ENCODE results near the gene DUSP28. TPM values are rescaled to one million over a fixed set of nuclear protein-coding genes. Genes with fewer than 3 reads are reported as not detected.

Gene DUSP28
- total RNA-seq, 1 donor from 2014 or later = 1.5 TPM

DNA sequence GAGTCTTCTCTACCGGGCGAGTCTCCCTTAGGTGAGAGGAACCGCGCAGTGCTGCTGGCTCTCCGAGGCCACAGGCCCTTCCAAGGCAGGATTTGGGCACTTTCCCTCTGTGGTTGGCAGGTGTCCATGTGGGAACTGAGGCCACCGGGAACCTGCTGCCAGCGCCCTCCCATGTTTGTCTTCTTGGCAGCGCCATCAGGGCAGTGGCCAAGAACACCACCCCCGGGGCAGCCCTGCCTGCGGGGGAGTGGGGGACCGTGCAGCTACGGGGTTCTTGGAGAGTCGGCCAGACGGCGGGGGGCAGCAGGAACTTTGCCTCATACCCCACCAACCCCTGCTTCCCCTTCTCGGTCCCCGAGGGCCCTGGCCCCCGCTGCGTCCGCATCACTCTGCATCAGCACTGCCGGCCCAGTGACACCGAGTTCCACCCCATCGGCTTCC is 36.4 kb downstream of the DUSP28 start:
- Mint-ChIP-seq H3K9me3 (ENCODE audit: unreplicated experiment) (no peaks in the 10 kb centered on the region), H3K4me3 (ENCODE audit: unreplicated experiment) (no peak overlapping the region)
- TF ChIP-seq, protein P1, sequence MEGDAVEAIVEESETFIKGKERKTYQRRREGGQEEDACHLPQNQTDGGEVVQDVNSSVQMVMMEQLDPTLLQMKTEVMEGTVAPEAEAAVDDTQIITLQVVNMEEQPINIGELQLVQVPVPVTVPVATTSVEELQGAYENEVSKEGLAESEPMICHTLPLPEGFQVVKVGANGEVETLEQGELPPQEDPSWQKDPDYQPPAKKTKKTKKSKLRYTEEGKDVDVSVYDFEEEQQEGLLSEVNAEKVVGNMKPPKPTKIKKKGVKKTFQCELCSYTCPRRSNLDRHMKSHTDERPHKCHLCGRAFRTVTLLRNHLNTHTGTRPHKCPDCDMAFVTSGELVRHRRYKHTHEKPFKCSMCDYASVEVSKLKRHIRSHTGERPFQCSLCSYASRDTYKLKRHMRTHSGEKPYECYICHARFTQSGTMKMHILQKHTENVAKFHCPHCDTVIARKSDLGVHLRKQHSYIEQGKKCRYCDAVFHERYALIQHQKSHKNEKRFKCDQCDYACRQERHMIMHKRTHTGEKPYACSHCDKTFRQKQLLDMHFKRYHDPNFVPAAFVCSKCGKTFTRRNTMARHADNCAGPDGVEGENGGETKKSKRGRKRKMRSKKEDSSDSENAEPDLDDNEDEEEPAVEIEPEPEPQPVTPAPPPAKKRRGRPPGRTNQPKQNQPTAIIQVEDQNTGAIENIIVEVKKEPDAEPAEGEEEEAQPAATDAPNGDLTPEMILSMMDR (IDR thresholded peaks at IDR 0.05; ENCODE audit: unreplicated experiment) = no peak

DNA sequence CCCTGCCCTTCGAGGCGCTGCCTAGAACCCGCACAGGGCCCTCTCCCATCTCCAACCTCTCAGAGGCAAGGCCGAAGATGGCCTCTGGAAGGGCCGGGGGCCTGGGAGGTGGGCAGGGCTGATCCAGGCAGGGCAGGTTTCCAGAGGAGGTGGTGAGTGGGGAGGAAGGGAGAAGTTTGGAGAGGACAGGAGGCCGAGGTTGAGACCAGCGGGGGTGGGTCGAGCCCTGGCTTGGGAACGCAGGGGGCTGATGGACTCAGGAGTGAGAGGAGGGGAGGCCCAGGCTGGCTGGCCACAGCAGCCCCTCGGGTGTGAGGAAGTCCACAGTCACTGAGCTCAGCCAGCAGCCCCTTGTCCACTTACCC is 36.9 kb downstream of the DUSP28 start:
- H3K4me1 Mint-ChIP-seq (ENCODE audit: unreplicated experiment) = no peaks in the 10 kb centered on the region
- TF ChIP-seq, protein P1 (IDR thresholded peaks at IDR 0.05; ENCODE audit: unreplicated experiment) = no peak
- no peak for DNase-seq (ENCODE audit: low spot score)
- H3K4me3 Mint-ChIP-seq (ENCODE audit: unreplicated experiment) = no peak overlapping the region
- peaks cover 1% of the 10 kb centered on the region for H3K27me3 Mint-ChIP-seq (ENCODE audit: unreplicated experiment)
- H3K36me3 Mint-ChIP-seq (ENCODE audit: low read depth, unreplicated experiment) = peaks cover 4% of the 10 kb centered on the region
- H3K27ac Mint-ChIP-seq (ENCODE audit: unreplicated experiment) = no peak overlapping the region
- H3K9me3 Mint-ChIP-seq (ENCODE audit: unreplicated experiment) = no peaks in the 10 kb centered on the region

More for the DNA sequence above, 36.4 kb downstream of the DUSP28 start:
- Mint-ChIP-seq H3K27me3 (ENCODE audit: unreplicated experiment) (peaks cover 1% of the 10 kb centered on the region), H3K27ac (ENCODE audit: unreplicated experiment) (no peak overlapping the region), H3K36me3 (ENCODE audit: low read depth, unreplicated experiment) (peaks cover 6% of the 10 kb centered on the region), H3K4me1 (ENCODE audit: unreplicated experiment) (no peaks in the 10 kb centered on the region)
- no peak for DNase-seq (ENCODE audit: low spot score)

DNA sequence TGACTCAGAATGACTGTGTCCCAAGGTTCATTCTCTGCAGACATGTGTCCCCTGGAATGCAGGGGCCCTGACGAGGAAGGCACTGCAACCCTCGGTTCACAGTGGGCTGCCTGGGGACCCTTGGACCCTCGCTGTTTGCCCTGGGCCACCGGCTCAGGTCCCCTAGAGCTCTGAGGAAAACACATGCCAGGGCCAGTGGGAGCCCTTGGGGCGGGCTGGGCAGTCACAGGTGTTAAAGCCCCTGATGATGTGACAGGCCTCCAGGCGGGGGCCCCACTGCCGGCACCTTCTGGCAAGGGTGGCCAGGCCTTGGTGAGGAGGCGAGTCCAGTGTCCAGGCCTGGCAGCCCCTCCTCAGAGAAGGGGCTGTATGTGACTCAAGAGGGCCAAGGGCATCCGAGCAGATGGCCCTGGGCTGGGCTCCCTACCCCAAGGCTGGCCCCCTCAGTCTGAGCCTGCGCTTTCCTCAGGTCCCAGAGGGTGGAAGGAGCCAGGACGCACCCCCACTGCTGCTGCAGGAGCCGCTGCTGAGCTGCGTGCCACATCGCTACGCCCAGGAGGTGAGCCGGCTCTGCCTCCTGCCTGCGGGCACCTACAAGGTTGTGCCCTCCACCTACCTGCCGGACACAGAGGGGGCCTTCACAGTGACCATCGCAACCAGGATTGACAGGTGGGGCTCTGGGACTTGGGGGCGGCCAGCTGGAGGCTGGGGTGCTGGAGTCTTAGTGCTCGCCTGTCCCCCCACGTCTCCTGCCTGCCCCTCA is 37.4 kb downstream of the DUSP28 start:
- TF ChIP-seq, protein P1 (IDR thresholded peaks at IDR 0.05; ENCODE audit: unreplicated experiment) = no peak
- Mint-ChIP-seq H3K9me3 (ENCODE audit: unreplicated experiment) (no peaks in the 10 kb centered on the region), H3K27ac (ENCODE audit: unreplicated experiment) (no peak overlapping the region), H3K4me1 (ENCODE audit: unreplicated experiment) (no peaks in the 10 kb centered on the region), H3K36me3 (ENCODE audit: low read depth, unreplicated experiment) (peaks cover 2% of the 10 kb centered on the region), H3K4me3 (ENCODE audit: unreplicated experiment) (no peak overlapping the region), H3K27me3 (ENCODE audit: unreplicated experiment) (peaks cover 1% of the 10 kb centered on the region)
- DNase-seq (ENCODE audit: low spot score) = no peak

DNA sequence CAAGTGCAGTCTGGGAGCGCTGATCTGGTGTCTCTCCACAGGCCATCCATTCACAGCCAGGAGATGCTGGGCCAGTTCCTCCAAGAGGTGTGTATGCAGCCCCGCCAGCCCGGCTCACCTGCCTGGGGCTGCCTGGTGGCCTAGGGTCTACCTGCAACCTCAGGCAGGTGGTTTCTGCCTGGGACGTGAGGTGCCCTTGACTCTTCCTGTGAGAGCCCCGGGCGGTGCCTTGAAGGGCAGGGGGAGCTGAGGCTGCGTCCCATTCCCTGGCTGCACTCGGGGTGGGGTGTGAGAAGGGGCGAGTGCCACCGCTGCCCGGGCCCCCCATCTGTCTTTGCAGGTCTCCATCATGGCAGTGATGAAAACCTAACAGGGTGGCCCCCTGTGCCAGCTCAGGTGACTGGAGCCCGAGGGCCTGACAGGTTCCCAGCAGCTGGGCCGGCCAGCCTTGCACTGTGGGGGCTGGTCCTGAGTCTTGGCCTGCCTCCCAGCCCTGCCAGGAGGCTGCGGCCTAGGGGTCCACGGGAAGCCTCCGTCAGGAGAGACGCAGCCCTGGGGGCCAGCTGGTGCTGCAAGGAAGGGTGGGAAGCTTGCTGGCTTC is 38.3 kb downstream of the DUSP28 start:
- Mint-ChIP-seq H3K4me1 (ENCODE audit: unreplicated experiment) (no peaks in the 10 kb centered on the region), H3K4me3 (ENCODE audit: unreplicated experiment) (no peak overlapping the region), H3K9me3 (ENCODE audit: unreplicated experiment) (no peaks in the 10 kb centered on the region), H3K36me3 (ENCODE audit: low read depth, unreplicated experiment) (no peaks in the 10 kb centered on the region), H3K27me3 (ENCODE audit: unreplicated experiment) (peaks cover 1% of the 10 kb centered on the region), H3K27ac (ENCODE audit: unreplicated experiment) (no peak overlapping the region)
- TF ChIP-seq, protein P1 (IDR thresholded peaks at IDR 0.05; ENCODE audit: unreplicated experiment) = no peak
- DNase-seq (ENCODE audit: low spot score) = no peak

DNA sequence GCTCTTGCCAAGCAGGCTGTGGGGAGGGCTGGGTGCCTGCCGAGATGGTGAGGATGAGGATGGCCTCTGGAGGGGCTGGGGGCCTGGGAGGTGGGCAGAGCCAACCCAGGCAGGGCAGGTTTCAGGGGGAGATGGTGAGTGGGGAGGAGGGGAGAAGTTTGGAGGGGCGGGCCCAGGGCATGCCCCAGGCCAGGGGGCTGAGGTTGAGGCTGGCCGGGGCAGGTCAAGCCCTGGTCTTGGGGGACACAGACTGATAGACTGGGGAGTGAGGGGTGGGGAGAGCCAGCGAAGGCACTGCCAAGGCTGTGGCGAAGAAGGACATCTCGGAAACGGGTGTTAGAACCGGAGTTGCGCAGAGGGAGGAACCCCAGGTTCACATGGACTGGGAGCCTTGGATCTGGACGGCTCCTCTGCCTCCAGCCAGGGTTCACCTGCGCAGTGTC is 39.0 kb downstream of the DUSP28 start:
- H3K4me1 Mint-ChIP-seq (ENCODE audit: unreplicated experiment) = no peaks in the 10 kb centered on the region
- H3K4me3 Mint-ChIP-seq (ENCODE audit: unreplicated experiment) = no peak overlapping the region
- H3K27ac Mint-ChIP-seq (ENCODE audit: unreplicated experiment) = no peak overlapping the region
- TF ChIP-seq, protein P1 (IDR thresholded peaks at IDR 0.05; ENCODE audit: unreplicated experiment) = no peak
- no peaks in the 10 kb centered on the region for H3K9me3 Mint-ChIP-seq (ENCODE audit: unreplicated experiment)
- no peaks in the 10 kb centered on the region for H3K36me3 Mint-ChIP-seq (ENCODE audit: low read depth, unreplicated experiment)
- DNase-seq (ENCODE audit: low spot score) = no peak
- H3K27me3 Mint-ChIP-seq (ENCODE audit: unreplicated experiment) = peaks cover 1% of the 10 kb centered on the region
